Fibroblast of the aortic adventitia (primary cell): ENCODE results near the gene CYS1. TPM values are rescaled to one million over a fixed set of nuclear protein-coding genes. Genes with fewer than 3 reads are reported as not detected.

Source experiments
- DNase-seq: peaks from one replicate; pipeline ENCODE4 v3.0.0-alpha.2; 2010; ENCODE audit warnings: low read depth
- H3K4me3 ChIP-seq: 2 replicates; pipeline ENCODE4 v1.5.1; 2011; ENCODE audit warnings: low read depth, mild to moderate bottlenecking, control low read depth, low read length, moderate library complexity
- CTCF ChIP-seq: IDR thresholded peaks from 2 replicates; pipeline ENCODE4 v1.5.1; 2011; ENCODE audit warnings: mild to moderate bottlenecking, low read length, control low read depth, inconsistent platforms; ENCODE audit not compliant: insufficient read depth
- total RNA-seq: library from RNA; depleted of rRNA; stranded (reverse); fragments of >200 nt; gene quantifications from 2 replicates; pipeline ENCODE4 v1.2.3, GENCODE V29; 2012; ENCODE audit warnings: low replicate concordance

CYS1 gene
- total RNA-seq, 1 donor = 3.2 TPM

- peak; percentile 83 for DNase-seq
- H3K4me3 ChIP-seq = peak within 1 kb of the TSS; percentile 74
- TF ChIP-seq CTCF = no peak
Measured at GRCh38 chr2:10043256-10043905, 36.8 kb downstream of the CYS1 start, which contains the start of gene KLF11. TSS of gene KLF11 (plus strand) at chr2:10043550. CDS start at chr2:10043717, 167 bp downstream.

- TF ChIP-seq CTCF = no peak
- peak overlapping the region; percentile 66 for H3K4me3 ChIP-seq
- DNase-seq = peak; percentile 61
Measured at GRCh38 chr2:10042301-10043161, 37.7 kb downstream of the CYS1 start.

- DNase-seq = no peak
- TF ChIP-seq CTCF = no peak
Measured at GRCh38 chr2:10041711-10042110, 38.5 kb downstream of the CYS1 start.

GRCh38 chr2:10039658-10040410 lies 40.4 kb downstream of the CYS1 start:
- no peak overlapping the region for H3K4me3 ChIP-seq
- DNase-seq = peak; percentile 46
- TF ChIP-seq CTCF = no peak

More at GRCh38 chr2:10041711-10042110, 38.5 kb downstream of the CYS1 start:
- no peak overlapping the region for H3K4me3 ChIP-seq

- DNase-seq = no peak
- no peak overlapping the region for H3K4me3 ChIP-seq
- no peak for TF ChIP-seq CTCF
Measured at GRCh38 chr2:10038716-10039115, 41.5 kb downstream of the CYS1 start.

GRCh38 chr2:10038123-10038522 lies 42.1 kb downstream of the CYS1 start:
- H3K4me3 ChIP-seq = no peak overlapping the region
- TF ChIP-seq CTCF = no peak
- no peak for DNase-seq
